SK-N-SH treated with all-trans-retinoic acid at 6 μM for 48 hours (cell line): ENCODE data around the gene RC3H1.

Experiments
- ARNTL ChIP-seq: fragments of 450-650 bp; formaldehyde crosslinking; IDR thresholded peaks from 2 replicates; pipeline ENCODE4 v1.5.0; 2020; ENCODE audit warnings: low read depth, mild to moderate bottlenecking, moderate library complexity, borderline replicate concordance
- CREB5 ChIP-seq: fragments of 250-450 bp; sonication (Bioruptor Pico); IDR thresholded peaks from 2 replicates; pipeline ENCODE4 v1.5.1; 2020; ENCODE audit warnings: low read depth, mild to moderate bottlenecking, moderate library complexity
- OSR1 ChIP-seq: fragments of 250-450 bp; sonication (Bioruptor Pico); IDR thresholded peaks from 2 replicates; pipeline ENCODE4 v1.8.0; 2022; ENCODE audit warnings: moderate library complexity, mild to moderate bottlenecking, inconsistent platforms
- PATZ1 ChIP-seq: fragments of 250-450 bp; sonication (Bioruptor Pico); IDR thresholded peaks from 2 replicates; pipeline ENCODE4 v1.8.0; 2020; ENCODE audit warnings: mild to moderate bottlenecking, moderate library complexity, borderline replicate concordance
- POU6F1 ChIP-seq: fragments of 250-450 bp; sonication (Bioruptor Pico); IDR thresholded peaks from 2 replicates; pipeline ENCODE4 v1.8.0; 2021; ENCODE audit warnings: low read depth, mild to moderate bottlenecking, moderate library complexity, borderline replicate concordance
- PPARA ChIP-seq: fragments of 250-450 bp; sonication (Bioruptor Pico); IDR thresholded peaks from 2 replicates; pipeline ENCODE4 v1.5.0; 2020; ENCODE audit warnings: mild to moderate bottlenecking, borderline replicate concordance
- SNAI2 ChIP-seq: fragments of 250-450 bp; sonication (Bioruptor Pico); IDR thresholded peaks from 2 replicates; pipeline ENCODE4 v1.5.0; 2020; ENCODE audit warnings: mild to moderate bottlenecking, moderate library complexity
- TOX ChIP-seq: fragments of 250-450 bp; sonication (Bioruptor Pico); IDR thresholded peaks from 2 replicates; pipeline ENCODE4 v1.8.0; 2021; ENCODE audit warnings: mild to moderate bottlenecking, moderate library complexity, borderline replicate concordance
- TSHZ2 ChIP-seq: fragments of 250-450 bp; sonication (Bioruptor Pico); IDR thresholded peaks from 2 replicates; pipeline ENCODE4 v1.5.0; 2020; ENCODE audit warnings: mild to moderate bottlenecking, moderate library complexity
- ZFP3 ChIP-seq: fragments of 250-450 bp; sonication (Bioruptor Pico); IDR thresholded peaks from 2 replicates; pipeline ENCODE4 v1.5.0; 2020; ENCODE audit warnings: mild to moderate bottlenecking, moderate library complexity
- ZNF565 ChIP-seq: fragments of 450-650 bp; formaldehyde crosslinking; conservative IDR thresholded peaks from 2 replicates; pipeline ENCODE4 v1.5.0; 2020; ENCODE audit warnings: low read depth, mild to moderate bottlenecking, moderate library complexity
- ZNF70 ChIP-seq: fragments of 450-650 bp; formaldehyde crosslinking; IDR thresholded peaks from 2 replicates; pipeline ENCODE4 v1.5.0; 2020; ENCODE audit warnings: mild to moderate bottlenecking, moderate library complexity

- no peak for TF ChIP-seq ARNTL
- TF ChIP-seq PATZ1 = no peak
- TF ChIP-seq ZFP3 (CRISPR knock-in tag) = no peak
- TF ChIP-seq TOX (CRISPR knock-in tag) = no peak
- no peak for TF ChIP-seq PPARA
- TF ChIP-seq OSR1 = no peak
- no peak for TF ChIP-seq CREB5 (CRISPR knock-in tag)
- no peak for TF ChIP-seq ZNF565 (CRISPR knock-in tag)
- TF ChIP-seq ZNF70 (CRISPR knock-in tag) = no peak
- no peak for TF ChIP-seq TSHZ2 (CRISPR knock-in tag)
- TF ChIP-seq POU6F1 (CRISPR knock-in tag) = no peak
- TF ChIP-seq SNAI2 (CRISPR knock-in tag) = no peak
Observed at GRCh38 chr1:173995475-173995874, 26.7 kb downstream of the RC3H1 start.
